Epidermal melanocyte (primary cell): ENCODE results near the gene SDC4.
A peak's percentile ranks its signal among the peaks of the same experiment; 100 is the strongest.

ENCODE experiments used
- DNase-seq: peaks from one replicate; pipeline ENCODE4 v3.0.0; 2011; ENCODE audit warnings: low spot score; ENCODE audit not compliant: insufficient read length

SDC4 gene

DNA sequence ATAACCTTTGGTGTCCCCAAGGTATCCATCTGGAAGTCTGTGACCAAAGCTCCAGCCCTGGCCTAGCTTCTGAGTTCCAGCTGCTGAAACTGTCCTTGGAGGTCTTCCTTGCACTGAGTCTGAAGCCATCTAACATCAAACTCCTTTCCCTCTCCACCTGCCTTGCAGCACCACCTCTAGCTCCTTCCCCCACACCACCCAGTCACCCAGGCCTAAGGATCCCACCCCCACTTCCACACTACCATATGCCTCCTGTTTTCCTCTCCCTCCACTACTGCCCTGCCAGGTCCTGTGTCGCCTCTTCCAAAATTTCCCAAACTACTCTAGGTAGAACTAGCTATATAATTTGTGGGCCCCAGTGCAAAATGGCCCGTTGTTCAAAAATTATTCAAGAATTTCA is 29.3 kb downstream of the SDC4 start:
- DNase-seq = no peak

DNA sequence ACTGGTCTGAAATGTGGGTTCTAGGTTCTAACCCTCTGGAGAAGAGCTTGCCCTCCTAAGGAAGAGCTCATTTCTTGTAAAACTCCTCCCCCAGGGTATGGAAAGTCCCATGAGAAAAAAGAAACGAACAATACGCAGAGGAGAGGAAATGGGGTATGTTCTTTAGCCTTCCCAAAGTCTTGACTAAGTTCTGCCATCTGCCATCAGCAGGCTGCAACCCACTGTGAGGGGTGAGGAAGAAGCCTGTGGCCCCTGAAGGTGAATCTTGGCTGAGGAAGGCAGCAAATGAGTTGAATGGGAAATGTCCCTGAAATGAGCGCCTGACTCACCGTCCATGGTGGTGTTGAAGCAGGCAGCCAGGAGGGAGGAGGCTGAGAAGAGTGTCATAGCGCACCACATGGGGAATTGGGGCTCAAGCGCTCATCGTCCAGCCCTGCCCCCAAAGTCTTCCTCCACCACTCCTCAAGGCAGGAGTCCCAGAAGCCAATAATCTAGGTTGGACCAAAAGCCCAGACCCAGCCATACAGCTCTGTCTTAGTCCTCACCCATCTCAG is 29.8 kb downstream of the SDC4 start:
- no peak for DNase-seq

GRCh38 chr20:45317826-45318225 is 30.4 kb downstream of the SDC4 start:
- no peak for DNase-seq

GRCh38 chr20:45316150-45317080 is 31.8 kb downstream of the SDC4 start:
- DNase-seq = no peak

DNA sequence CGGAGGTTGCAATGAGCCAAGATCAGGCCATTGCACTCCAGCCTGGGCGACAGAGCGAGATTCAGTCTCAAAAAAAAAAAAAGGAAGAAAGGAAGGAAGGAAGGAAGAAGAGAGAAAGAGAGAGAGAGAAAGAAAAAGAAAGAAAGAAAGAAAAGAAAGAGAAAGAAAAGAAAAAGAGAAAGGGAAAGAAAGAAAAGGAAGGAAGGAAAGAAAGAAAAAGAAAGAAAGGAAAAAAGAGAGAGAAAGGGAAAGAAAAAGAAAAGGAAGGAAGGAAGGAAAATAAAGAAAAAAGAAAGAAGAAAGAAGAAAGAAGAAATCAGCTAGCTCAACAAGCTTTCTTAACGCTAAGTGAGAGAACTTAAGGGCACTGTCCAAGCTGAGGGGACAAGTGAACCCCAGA is 32.6 kb downstream of the SDC4 start:
- no peak for DNase-seq

GRCh38 chr20:45313943-45314342 is 34.3 kb downstream of the SDC4 start:
- DNase-seq = no peak

GRCh38 chr20:45313065-45313695 is 35.0 kb downstream of the SDC4 start:
- no peak for DNase-seq

GRCh38 chr20:45312241-45312640 is 36.0 kb downstream of the SDC4 start:
- DNase-seq = no peak

GRCh38 chr20:45311589-45312211 is 36.5 kb downstream of the SDC4 start:
- DNase-seq = peak; percentile 69

DNA sequence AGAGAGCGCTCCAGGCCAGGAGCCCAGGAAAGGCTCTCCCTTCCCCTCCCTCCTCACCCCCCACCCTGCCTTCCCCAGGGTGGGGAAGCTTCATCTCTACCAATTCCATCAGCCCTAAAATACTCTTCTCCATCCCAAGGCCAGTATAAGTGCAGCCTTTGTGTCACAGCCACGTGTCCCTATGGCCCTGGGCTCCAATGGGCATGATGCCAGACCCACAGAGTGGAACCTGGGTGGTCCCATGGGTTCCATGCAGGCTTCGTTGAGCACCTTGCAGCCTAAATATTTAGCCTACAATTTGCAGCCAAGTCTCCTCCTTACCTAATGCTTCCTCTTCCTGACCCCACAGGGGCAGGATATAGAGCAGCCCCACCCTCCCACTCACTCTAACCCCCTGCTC is 39.1 kb downstream of the SDC4 start:
- DNase-seq = no peak

GRCh38 chr20:45308117-45308778 is 40.0 kb downstream of the SDC4 start, which contains the start of gene MATN4:
Gene MATN4 (minus strand): TSS chr20:45308299. CDS start chr20:45305582, 2,717 bp downstream.
- DNase-seq = no peak

DNA sequence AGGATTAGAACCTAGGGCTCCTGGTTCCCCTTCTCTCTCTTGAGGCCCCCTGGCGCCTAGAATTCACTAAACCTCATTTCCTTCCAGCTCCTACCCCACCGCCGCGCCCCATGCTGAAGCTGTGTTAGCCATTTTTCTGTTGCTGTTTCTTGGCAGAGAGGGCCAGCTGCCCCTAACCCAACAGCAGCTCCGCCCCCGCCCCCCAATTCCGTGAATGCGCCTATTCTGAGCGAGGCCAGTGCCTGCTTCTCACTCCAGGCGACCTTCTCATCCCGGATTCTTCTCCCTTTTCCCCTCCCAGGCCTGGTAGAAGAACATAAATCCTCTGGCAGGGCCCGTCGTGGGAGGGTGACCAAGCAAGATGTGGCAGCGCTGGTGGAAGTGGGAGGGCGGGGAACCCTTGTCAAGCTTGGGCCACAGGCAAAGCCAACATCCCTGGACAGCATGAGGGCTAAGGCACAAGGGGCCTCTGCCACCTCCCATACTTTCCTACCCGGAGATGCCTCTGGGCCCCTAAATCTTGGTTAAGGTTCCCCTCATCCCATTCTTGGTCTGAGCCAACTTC is 41.1 kb downstream of the SDC4 start:
- DNase-seq = no peak

DNA sequence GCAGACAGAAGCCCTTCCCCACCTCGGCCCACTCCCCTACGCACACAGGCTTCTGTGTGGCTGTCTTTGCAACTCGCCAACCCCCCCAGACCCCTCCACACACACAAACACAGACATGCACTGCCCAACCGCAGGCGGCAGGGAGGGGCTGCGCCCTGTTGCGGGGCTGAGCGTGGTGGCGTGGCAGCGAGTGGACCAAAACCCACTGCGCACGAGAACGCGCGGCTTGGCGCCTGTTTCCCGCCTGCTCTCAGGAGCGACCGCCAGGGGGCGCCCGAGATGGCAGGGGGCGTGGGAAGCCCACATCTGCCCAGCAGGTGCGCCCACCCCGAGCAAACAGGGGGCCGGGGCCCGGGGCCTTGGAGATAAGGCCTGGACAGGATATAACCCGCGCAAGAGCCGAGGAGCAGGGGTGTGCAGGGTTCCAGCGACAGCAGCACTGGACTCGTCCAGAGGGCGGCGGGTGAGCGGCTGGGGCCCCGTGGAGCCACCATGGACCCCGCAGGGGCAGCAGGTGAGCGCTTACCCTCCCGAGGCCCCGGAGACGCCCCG is 41.7 kb downstream of the SDC4 start, which contains the start of gene RBPJL:
Gene RBPJL (plus strand): TSS at position 410 of the 552 bp plus-strand sequence. CDS start 83 bp downstream, at position 493.
- DNase-seq = no peak

- DNase-seq = no peak
These were observed 43.0 kb downstream of the SDC4 start for GRCh38 chr20:45305262-45305661.

- no peak for DNase-seq
These were observed 43.7 kb downstream of the SDC4 start for GRCh38 chr20:45304464-45304999.

DNA sequence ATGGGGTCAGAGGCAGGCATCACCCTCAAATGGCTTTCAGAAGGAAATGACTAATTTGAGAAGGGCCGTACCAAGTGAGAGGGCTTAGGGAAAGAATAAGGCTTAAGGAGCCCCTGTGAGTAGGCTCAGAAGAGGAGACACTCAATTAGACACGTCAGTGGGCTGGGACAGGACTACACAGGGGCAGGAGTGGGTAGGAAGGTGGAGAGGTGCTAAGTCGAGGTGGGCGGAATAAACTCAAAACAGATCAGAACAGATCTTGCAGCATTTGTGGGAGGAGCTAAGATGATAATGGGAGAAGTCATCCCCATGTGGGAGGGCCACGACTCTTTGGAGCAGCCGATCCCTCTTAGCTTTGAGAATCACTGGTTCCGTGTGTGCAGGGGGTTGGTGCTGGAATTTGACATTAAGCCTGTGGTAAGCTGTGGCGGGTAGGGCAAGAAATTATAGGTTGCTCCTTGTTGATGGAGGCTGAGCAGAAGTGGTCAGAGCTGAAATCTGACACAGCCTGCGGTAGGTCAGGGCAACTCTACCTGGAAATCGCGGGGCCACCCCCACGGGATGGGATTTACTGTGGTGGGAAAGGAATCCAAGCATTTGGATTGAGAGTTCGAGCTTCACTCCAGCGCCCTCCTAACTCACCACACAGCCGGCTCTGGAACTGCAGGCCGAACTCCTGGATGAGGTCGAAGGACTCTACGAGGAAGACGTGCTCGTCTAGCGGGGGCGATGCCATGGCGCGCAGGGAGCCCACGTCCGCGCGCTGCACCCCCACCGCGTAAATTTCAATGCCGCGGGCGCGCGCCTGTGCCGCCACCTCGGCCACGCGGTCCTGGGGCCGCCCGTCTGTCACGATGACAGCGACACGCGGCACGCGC is 44.4 kb downstream of the SDC4 start:
- DNase-seq = no peak

- DNase-seq = no peak
These were observed 46.4 kb downstream of the SDC4 start for GRCh38 chr20:45301824-45302271.

DNA sequence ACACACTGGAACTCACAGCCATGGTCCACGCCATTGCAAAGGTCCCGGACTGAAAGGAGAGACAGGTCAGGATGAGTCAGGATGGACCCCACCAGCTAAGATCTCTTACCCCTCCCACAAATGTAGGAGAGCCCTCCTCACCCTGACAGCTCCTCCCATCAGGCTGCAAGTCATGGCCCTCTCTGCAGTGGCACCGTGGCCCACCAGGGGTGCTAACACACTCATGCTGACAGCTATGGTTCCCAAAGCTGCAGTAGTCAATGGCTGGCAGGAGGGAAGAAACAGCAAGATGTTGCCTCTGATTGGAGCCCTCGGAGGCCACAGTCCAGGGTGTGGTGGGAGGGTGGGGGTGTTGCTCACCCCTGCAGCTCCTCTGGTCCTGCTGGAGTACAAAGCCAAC is 47.3 kb downstream of the SDC4 start:
- DNase-seq = no peak

- no peak for DNase-seq
These were observed 48.4 kb downstream of the SDC4 start for GRCh38 chr20:45299786-45300185.
